RKO (cell line): ENCODE data around the gene AGBL4.

Experiments used
- DNase-seq: peaks from one replicate; pipeline ENCODE4 v3.0.0-alpha.2; 2016; ENCODE audit warnings: low spot score

AGBL4 gene

GRCh38 chr1:48679859-48680258 lies 1343.9 kb downstream of the AGBL4 start:
- DNase-seq = no peak

DNA sequence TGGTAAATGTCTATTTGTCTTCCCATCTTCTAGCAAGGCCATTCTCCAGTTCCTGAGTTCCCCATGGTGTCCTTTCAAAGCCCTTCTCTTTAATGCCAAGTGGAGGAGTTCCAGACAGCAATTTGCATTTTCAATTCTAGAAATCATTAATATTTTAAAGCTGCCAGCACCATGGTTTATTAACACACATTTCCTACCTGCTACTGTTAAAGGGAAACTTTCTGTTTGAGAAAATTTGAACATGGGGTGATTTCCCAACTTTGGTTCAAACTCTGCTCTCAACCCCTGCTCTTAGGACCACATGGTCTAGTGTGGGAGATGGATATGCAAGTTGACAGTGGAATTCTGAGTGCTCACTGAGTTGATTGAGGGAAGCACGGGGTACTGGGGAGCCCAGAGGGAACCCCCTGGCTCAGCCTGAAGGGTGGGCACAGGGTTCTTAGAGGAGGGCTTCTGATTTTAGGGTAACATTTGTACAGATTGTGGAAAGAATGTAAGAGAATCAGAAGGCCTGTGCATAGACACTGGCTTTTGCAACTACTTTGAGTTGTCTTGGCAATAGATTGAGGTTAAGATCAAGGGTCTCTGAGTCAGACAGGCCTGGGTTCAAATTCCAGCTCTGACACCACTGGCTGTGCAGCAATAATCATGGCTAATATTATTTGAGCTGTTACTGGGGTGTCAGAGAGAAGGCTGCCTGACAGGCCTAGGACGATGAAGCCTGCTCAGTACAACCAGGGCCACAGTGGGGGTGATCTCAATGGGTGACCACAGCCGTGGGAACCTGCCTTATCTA lies 1344.8 kb downstream of the AGBL4 start:
- DNase-seq = no peak

DNA sequence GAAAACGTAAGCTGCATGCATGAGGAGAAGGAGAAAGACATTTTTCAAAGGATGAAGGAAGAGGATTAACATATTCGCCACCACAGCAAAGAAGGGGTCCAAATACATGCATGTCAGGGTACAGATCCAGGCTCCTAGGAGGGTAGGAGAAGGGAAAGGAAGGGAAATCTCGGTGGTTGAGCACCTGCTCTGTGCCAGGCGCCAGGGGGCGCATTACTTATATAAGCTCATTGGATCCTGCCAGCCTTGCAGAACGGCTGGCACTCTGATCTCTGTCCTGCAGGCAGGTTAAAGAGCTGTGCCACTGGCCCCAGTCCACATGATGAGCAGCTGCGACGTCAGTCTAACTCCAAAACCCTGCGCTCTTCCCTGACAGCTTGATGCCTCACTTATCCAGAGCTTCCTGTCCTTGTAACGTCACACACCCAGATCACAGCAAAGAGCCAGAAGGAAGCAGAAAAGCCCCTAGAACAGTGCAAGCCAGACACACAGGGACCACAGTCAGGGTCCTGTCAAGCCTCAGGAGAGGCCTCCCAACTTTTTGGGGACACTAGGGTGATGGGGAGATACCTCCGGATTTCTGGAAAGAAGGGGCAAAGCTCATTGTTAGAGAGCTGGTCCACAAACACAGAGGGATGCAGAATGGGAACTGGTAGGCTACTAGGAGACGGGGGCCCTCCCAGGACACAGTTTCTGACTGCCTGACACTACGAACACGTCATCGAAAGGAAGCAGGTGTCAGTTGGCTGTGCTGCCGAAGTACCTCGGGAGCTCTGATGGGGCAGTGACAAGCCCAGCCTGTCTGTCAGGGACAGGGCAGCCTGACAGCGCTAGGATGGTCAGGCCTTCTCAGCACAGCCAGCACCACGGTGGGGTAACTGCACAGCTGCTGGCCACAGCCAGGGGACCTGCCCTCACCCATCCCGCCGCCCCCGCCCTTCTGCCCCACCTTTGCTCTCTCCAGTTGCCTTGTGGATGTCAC lies 1346.2 kb downstream of the AGBL4 start:
- DNase-seq = peak; percentile 75

- DNase-seq = no peak
Observed at GRCh38 chr1:48676822-48677221, 1346.9 kb downstream of the AGBL4 start.

- DNase-seq = no peak
Observed at GRCh38 chr1:48676376-48676775, 1347.4 kb downstream of the AGBL4 start.

DNA sequence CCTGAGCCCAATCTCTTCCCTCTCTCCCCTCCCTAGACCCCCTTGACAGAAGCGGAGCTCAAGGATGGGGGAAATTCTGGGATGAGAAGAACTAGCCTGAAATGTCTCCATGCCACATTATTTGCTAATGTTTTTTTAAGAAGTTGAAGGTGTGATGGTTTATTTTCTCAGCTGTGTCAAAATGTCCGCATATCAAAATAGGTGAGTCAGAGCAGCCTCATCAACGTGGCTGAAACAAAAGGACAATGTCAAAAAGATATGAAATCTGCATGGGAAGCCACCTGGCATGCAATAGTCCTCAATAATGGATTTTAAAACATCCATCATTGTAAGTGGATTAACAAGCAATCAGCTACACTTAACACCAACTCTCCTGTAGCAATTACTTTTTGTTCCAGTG lies 1348.5 kb downstream of the AGBL4 start:
- DNase-seq = no peak

- DNase-seq = peak; percentile 45
Observed at GRCh38 chr1:48674641-48675040, 1349.1 kb downstream of the AGBL4 start.

GRCh38 chr1:48673332-48674105 lies 1350.2 kb downstream of the AGBL4 start:
- DNase-seq = no peak

DNA sequence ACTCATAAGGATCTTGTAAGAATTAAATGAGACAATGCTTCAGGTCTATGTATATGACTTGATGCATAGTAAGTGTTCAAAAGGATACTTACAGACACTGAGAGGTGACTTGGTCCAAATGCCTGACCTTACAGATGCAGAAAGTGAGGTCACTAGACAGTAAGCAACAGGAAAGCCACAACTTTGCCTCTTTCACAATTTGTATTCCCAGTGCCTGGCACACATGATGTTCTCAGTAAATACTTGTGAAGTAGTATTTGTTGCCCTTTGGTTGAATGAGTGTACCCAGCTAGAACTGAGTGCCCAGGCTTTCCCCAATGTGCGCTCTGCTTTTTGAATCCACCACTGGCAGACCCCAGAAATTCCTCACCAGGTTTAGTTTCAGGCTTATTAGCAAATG lies 1352.2 kb downstream of the AGBL4 start:
- no peak for DNase-seq

DNA sequence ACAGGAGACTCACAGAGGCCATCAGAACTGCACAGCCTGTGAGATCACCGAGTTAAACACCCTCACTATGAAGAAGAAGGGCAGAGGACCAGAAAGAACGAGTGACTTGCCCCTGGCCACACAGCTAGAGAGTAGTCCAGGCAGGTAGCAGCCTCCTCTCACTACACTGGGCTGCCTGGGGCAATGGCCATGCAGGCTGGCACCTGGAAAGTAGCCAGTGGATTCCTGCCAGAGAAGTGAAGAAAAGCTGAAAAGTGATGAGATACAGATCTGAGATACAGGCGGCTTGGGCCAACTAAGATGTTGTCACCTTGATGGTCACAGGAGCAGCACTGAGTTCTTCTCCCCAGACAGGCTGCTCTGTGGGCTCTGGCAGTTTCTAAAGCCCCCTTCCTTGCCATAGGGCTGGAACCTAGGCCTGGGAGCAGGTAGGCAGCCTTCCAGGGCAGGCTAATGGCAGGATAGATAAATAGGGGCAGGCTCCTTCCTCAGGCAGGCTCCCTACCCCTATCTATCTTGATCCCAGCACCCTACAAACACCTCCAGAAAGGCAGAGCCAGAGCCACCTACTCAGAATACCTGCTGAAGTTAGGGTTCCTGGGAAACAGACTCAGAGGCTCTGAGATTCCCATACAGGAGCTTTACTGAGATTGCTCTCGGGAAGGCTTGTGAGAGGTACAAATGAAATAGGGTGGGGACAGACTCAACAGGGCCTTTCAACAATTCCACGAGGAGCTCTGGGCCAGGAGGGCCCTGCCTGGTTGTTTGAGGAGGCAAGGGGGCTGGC lies 1353.3 kb downstream of the AGBL4 start:
- no peak for DNase-seq

- DNase-seq = no peak
Observed at GRCh38 chr1:48668339-48668738, 1355.4 kb downstream of the AGBL4 start.

- DNase-seq = no peak
Observed at GRCh38 chr1:48667782-48668181, 1356.0 kb downstream of the AGBL4 start.

- no peak for DNase-seq
Observed at GRCh38 chr1:48665708-48666407, 1357.9 kb downstream of the AGBL4 start.

GRCh38 chr1:48661726-48662463 lies 1361.9 kb downstream of the AGBL4 start:
- DNase-seq = no peak

DNA sequence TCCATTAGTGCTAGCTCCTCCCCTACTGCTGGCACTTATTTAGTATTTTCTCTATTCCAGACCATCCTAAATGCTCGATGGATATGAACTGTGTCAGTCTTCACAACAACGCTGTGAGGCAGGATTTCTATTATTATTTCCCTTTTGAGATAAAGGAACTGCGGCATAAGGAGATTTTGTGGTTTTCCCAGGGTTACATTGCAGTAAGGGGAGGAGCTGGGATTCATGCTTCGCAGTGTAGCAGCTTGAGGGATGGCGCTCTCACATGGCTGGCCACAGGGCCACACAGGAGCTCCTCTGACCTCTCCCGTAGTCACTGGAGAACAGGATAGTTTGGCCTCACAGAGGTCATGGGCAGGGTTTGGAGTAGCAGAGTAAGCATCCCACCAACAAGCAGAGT lies 1364.0 kb downstream of the AGBL4 start:
- DNase-seq = no peak

DNA sequence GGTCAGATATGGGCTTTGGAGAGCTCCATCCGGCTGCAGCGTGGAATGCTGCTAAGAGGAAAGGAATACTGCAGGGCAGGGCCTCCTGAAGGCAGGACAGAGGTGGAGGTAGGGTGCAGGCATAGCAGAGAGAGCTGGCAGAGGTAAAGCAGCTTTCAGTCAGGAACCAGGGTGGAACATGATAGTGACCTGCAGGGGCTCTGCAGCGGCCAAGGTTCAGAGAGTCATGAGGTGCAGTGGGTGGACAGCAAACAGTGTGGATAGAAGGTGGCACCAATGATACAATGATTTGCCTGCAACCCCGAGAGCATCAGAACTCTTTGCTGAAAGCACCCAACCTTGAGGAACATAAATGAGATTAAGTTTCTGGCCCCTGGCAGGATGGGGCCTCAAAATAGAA lies 1366.3 kb downstream of the AGBL4 start:
- DNase-seq = no peak

DNA sequence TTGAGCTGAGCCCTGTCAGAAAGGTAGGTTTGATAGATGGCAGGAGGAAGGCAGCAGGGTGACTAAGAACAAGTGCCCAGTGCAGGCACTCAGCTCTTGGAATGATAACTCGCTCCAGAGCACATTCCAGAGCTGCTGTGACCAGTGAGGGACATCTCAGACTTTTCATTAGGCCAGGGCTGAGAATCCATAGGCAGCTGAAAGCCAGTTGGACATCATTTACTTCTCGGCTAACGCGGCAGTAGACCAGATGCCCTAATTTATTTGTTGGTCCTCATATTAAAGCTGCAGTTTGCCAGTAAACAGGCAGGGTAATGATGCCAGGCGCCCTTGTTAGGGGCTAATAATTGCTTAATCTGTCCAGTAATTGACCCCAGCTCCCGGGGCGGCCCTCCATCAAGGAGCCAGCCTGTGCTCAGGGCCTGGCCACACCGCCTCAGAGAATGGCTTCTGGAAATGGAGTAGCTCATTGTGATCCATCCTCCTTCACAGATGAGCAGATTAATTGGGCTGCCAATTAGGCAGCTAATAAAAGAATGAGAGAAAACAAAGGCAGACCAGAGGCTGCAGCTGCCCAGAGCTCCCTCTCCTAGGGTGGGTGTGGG lies 1369.0 kb downstream of the AGBL4 start:
- no peak for DNase-seq

GRCh38 chr1:48652334-48652733 lies 1371.4 kb downstream of the AGBL4 start:
- DNase-seq = no peak

- DNase-seq = no peak
Observed at GRCh38 chr1:48649880-48650279, 1373.9 kb downstream of the AGBL4 start.

DNA sequence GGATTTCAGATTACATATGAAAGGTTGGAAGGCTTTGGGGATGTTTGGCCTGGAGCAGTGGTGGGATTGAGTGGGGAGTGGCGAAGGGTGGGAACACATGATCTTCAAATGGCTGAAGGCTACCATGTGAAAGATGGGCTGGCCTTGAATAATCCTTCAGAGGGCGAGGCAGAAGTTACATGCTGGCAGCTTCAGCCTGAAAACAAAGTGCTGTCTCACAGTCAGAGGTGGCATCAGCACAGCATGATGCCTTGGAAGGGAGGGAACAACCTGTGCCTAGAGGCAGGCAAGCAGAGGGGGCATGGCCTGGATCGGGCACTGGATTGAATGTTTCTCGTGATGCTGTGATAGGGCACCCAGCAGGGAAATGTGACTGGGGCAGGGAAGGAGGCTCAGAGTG lies 1377.9 kb downstream of the AGBL4 start:
- no peak for DNase-seq
